K562 (cell line): ENCODE measurements around the gene TPD52L2. TPM values are rescaled to one million over a fixed set of nuclear protein-coding genes. Genes with fewer than 3 reads are reported as not detected.
A peak's percentile ranks its signal among the peaks of the same experiment; 100 is the strongest.

ENCODE experiments used
- DPF2 ChIP-seq: fragments of 450-650 bp; IDR thresholded peaks from 2 replicates; pipeline ENCODE4 v1.6.1; 2016
- HES1 ChIP-seq: fragments of 450-650 bp; IDR thresholded peaks from 2 replicates; pipeline ENCODE4 v1.6.1; 2016; ENCODE audit warnings: low read depth, mild to moderate bottlenecking, moderate library complexity
- HMGN3 ChIP-seq: IDR thresholded peaks from 2 replicates; pipeline ENCODE4 v1.6.1; 2011; ENCODE audit warnings: borderline replicate concordance, low read depth, mild to moderate bottlenecking, mixed read lengths, low read length; ENCODE audit not compliant: insufficient read length; ENCODE audit errors: extremely low read depth
- HOMEZ ChIP-seq: fragments of 250-450 bp; sonication (Bioruptor Pico); IDR thresholded peaks from 2 replicates; pipeline ENCODE4 v1.4.0; 2020; ENCODE audit warnings: mild to moderate bottlenecking, moderate library complexity
- IRF9 ChIP-seq: fragments of 450-650 bp; IDR thresholded peaks from 2 replicates; pipeline ENCODE4 v1.6.1; 2016; ENCODE audit warnings: missing biosample characterization, missing genetic modification characterization
- NFXL1 ChIP-seq: fragments of 450-650 bp; formaldehyde crosslinking; IDR thresholded peaks from 2 replicates; pipeline ENCODE4 v1.4.0; 2021; ENCODE audit warnings: mild to moderate bottlenecking
- NR3C1 ChIP-seq: sonication (generic); formaldehyde crosslinking; IDR thresholded peaks from 2 replicates; pipeline ENCODE4 v1.8.1; 2022; ENCODE audit warnings: missing genetic modification reagents
- NR4A1 ChIP-seq, 2 experiments: fragments of 250-450 bp in 1 of 2; fragments of 450-650 bp in 1 of 2; sonication (Bioruptor Pico) in 1 of 2; IDR thresholded peaks; 2 replicates each; pipeline versions ENCODE4 v1.4.0 to v1.6.1; 2016 to 2020; ENCODE audit warnings: mild to moderate bottlenecking in 2 of 2, missing compliant biosample characterization in 1 of 2, missing genetic modification characterization in 1 of 2, moderate library complexity in 1 of 2
- OTX1 ChIP-seq: fragments of 450-650 bp; formaldehyde crosslinking; IDR thresholded peaks from 2 replicates; pipeline ENCODE4 v1.4.0; 2022; ENCODE audit warnings: mild to moderate bottlenecking
- POLR2G ChIP-seq: fragments of 200-400 bp; formaldehyde crosslinking; IDR thresholded peaks from 2 replicates; pipeline ENCODE4 v1.6.1; 2017; ENCODE audit warnings: low read depth, mild to moderate bottlenecking, antibody characterized with exemption, low read length, moderate library complexity
- POLR3G ChIP-seq: IDR thresholded peaks from 2 replicates; pipeline ENCODE4 v1.6.1; 2011; ENCODE audit not compliant: insufficient read length, insufficient replicate concordance; ENCODE audit errors: extremely low read depth
- SIN3B ChIP-seq: fragments of 450-650 bp; IDR thresholded peaks from 2 replicates; pipeline ENCODE4 v1.6.1; 2017; ENCODE audit warnings: low read depth, mild to moderate bottlenecking, moderate library complexity
- ZC3H4 ChIP-seq: sonication (generic); formaldehyde crosslinking; IDR thresholded peaks from 2 replicates; pipeline ENCODE4 v1.9.0; 2021; ENCODE audit warnings: missing genetic modification reagents, borderline replicate concordance
- ZMIZ1 ChIP-seq, 2 experiments: fragments of 150-350 bp in 1 of 2; IDR thresholded peaks; 2 replicates each; pipeline ENCODE4 v1.6.1; 2012 to 2016; ENCODE audit warnings: low read depth in 2 of 2, low read length in 2 of 2, mild to moderate bottlenecking in 1 of 2, moderate library complexity in 1 of 2
- ZNF280B ChIP-seq: fragments of 250-450 bp; sonication (Bioruptor Pico); IDR thresholded peaks from 2 replicates; pipeline ENCODE4 v1.5.1; 2021; ENCODE audit warnings: mild to moderate bottlenecking
- polyA plus RNA-seq, 8 experiments: library from polyadenylated mRNA; depleted of rRNA in 4 of 8; stranded (reverse) in 5 of 8; unstranded in 3 of 8; fragments of >200 nt; fragmentation: Nextera tagmentation in 2 of 8; fragmentation: Illumina TruSeq in 1 of 8; extraction: Ambion mirVana in 2 of 8; extraction: Trizol in 1 of 8; gene quantifications; 2 replicates each; pipeline versions ENCODE4 v1.2.1 to v1.2.3, GENCODE V29; 2011 to 2014; ENCODE audit warnings: inconsistent platforms in 1 of 8, missing spikeins in 1 of 8
- total RNA-seq, 7 experiments: library from RNA; depleted of rRNA in 6 of 7; stranded (reverse); fragments of >200 nt in 6 of 7; fragmentation: Illumina TruSeq in 2 of 7; extraction: Trizol in 2 of 7; gene quantifications; 2 replicates each; pipeline versions ENCODE4 v1.2.1 to v1.2.3, GENCODE V29; 2011 to 2021; ENCODE audit warnings: low replicate concordance in 1 of 7
- TF ChIP-seq, protein P1 (sequence below): fragments of 250-450 bp; sonication (Bioruptor Pico); IDR thresholded peaks from 2 replicates; pipeline ENCODE4 v1.4.0; 2020; ENCODE audit warnings: mild to moderate bottlenecking

Gene TPD52L2
- total and polyA plus RNA-seq, 9 of the 15 experiments (the other 6 are each of a cell fraction or from before 2014, with no cell fraction given): 1.9 to 117 (median 74.6) TPM

- TF ChIP-seq HES1: no peak
- TF ChIP-seq, protein P1, sequence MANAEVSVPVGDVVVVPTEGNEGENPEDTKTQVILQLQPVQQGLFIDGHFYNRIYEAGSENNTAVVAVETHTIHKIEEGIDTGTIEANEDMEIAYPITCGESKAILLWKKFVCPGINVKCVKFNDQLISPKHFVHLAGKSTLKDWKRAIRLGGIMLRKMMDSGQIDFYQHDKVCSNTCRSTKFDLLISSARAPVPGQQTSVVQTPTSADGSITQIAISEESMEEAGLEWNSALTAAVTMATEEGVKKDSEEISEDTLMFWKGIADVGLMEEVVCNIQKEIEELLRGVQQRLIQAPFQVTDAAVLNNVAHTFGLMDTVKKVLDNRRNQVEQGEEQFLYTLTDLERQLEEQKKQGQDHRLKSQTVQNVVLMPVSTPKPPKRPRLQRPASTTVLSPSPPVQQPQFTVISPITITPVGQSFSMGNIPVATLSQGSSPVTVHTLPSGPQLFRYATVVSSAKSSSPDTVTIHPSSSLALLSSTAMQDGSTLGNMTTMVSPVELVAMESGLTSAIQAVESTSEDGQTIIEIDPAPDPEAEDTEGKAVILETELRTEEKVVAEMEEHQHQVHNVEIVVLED: 0 out of 2 replicates have a peak, but pooled peaks have one; percentile 32
- TF ChIP-seq ZNF280B (CRISPR knock-in tag): no peak
- no peak for TF ChIP-seq ZMIZ1 (IDR thresholded peaks at IDR 0.05; ENCODE audit: low read depth in 2 of 2, low read length in 2 of 2)
- TF ChIP-seq IRF9: no peak
- no peak for TF ChIP-seq HOMEZ (CRISPR knock-in tag)
- no peak for TF ChIP-seq NR3C1 (CRISPR knock-in tag)
- TF ChIP-seq ZC3H4 (CRISPR knock-in tag): no peak
- TF ChIP-seq HMGN3: no peak
- TF ChIP-seq SIN3B: no peak
- TF ChIP-seq DPF2: no peak
- TF ChIP-seq POLR3G: no peak
- no peak for TF ChIP-seq NR4A1 (CRISPR knock-in tag; IDR thresholded peaks at IDR 0.05)
- TF ChIP-seq NR4A1 (tag; IDR thresholded peaks at IDR 0.05): no peak
- no peak; the same call in 1 of the 2 replicates for TF ChIP-seq POLR2G
- no peak for TF ChIP-seq NFXL1 (CRISPR knock-in tag)
- TF ChIP-seq OTX1 (CRISPR knock-in tag): no peak
Observed at GRCh38 chr20:63848003-63848911, 16.8 kb upstream of the TPD52L2 start (continued).
